NCI-H146 (cell line): ENCODE measurements around the gene ARF6.

Source experiments
- DNase-seq: peaks from one replicate; lab custom pipeline; 2025; lab: John Stamatoyannopoulos, UW

Gene ARF6

GRCh38 chr14:49940808-49941421 is 48.0 kb downstream of the ARF6 start:
- no peak for DNase-seq

- no peak for DNase-seq
Measured at GRCh38 chr14:49942090-49942489, 49.2 kb downstream of the ARF6 start.

GRCh38 chr14:49944501-49944900 is 51.6 kb downstream of the ARF6 start:
- DNase-seq, result no peak

- no peak for DNase-seq
Measured at GRCh38 chr14:49945448-49946319, 52.8 kb downstream of the ARF6 start.
